ENCODE data around the gene OR1F1. TPM values are rescaled to one million over a fixed set of nuclear protein-coding genes. Genes with fewer than 3 reads are reported as not detected.

The OR1F1 gene
- polyA plus RNA-seq, 1 of the 3 experiments (the other 2 are of a cell fraction), result 0.71 TPM

DNA sequence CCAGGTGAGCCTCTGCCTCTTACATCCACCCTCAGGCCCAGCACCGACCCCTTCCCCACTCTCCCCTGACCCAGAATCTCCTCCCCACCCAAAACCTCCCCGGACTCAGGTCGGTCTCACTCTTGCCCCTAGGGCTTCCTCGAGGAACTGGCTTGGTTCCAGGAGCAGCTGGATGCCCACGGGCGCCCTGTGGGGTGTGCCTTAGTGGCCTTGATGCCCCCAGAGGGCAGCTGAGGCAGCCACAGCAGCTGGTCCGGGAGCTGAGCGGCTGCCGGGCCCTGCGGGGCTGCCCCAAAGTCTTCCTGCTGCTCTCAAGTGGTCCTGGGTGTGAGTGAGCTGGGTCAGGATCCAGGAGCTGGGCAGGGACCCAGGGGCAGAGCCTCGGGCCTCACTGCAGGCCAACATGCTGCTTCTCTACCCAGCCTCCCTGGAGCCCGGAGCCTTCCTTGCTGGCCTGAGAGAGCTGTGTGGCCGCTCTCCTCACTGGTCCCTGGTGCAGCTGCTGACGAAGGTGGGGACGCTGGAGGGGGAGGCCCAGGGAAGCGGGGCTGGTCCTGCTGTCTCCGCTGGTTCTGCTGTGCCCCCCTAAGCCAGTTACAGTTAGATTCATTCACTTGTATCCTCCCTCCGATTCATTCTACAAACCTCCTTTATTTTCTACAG, 43.6 kb upstream of the OR1F1 start:
- Histone ChIP-seq H2AFZ (ENCODE audit: low read depth) (no peak overlapping the region), H3K27me3 (ENCODE audit: insufficient read depth) (no peaks in the 10 kb centered on the region), H3K79me2 (ENCODE audit: insufficient read depth) (no peaks in the 10 kb centered on the region), H3K4me2 (no peak overlapping the region), H4K20me1 (ENCODE audit: insufficient read depth) (no peaks in the 10 kb centered on the region), H3F3A (replicated peaks; ENCODE audit: insufficient read depth) (peaks cover 7% of the 10 kb centered on the region), H3K9me3 (no peaks in the 10 kb centered on the region), H3K36me3 (replicated peaks in 1 of 2; ENCODE audit: control insufficient read depth in 1 of 2, insufficient read depth in 2 of 2, low read length in 1 of 2) (peaks cover 0 to 22% of the 10 kb centered on the region in 2 experiments), H3K4me1 (ENCODE audit: control insufficient read depth in 1 of 2, insufficient read depth in 2 of 2, low read depth in 1 of 2, low read length in 1 of 2) (peaks cover under 1 to 5% of the 10 kb centered on the region in 2 experiments; a peak in 2 of 4 replicates), H3K27ac (ENCODE audit: low read depth in 2 of 2, low read length in 1 of 2) (no peak overlapping the region), H3K4me3 (ENCODE audit: low read depth in 2 of 2, low read length in 1 of 2) (no peak overlapping the region), H3K9ac (no peak overlapping the region), H3K9me2 (no peaks in the 10 kb centered on the region)
- no peak for DNase-seq
- POLR2A ChIA-PET, result interaction anchor here (1.2 kb wide), 1 partner anchor 9 kb away, joined by 4 read pairs; the partner anchor contains the start of gene ZNF213
- TF ChIP-seq MEF2A (IDR thresholded peaks at IDR 0.05; ENCODE audit: borderline replicate concordance, low read depth) (no peak), SMC3 (IDR thresholded peaks at IDR 0.05; ENCODE audit: low read depth, low read length) (no peak), GABPA (IDR thresholded peaks at IDR 0.05; ENCODE audit: low read depth) (no peak), POLR2AphosphoS5 (IDR thresholded peaks at IDR 0.05; ENCODE audit: low read depth, low read length) (no peak), RAD21 (IDR thresholded peaks at IDR 0.05; ENCODE audit: low read length) (no peak), MXI1 (IDR thresholded peaks at IDR 0.05; ENCODE audit: low read depth, low read length) (no peak), FOSL2 (IDR thresholded peaks at IDR 0.05; ENCODE audit: borderline replicate concordance, low read depth) (no peak), NRF1 (IDR thresholded peaks at IDR 0.05; ENCODE audit: low read depth, low read length) (no peak), PBX3 (IDR thresholded peaks at IDR 0.05) (no peak), FOXM1 (IDR thresholded peaks at IDR 0.05; ENCODE audit: low read depth) (no peak), GATA2 (CRISPR knock-in tag; IDR thresholded peaks at IDR 0.05) (no peak), TEAD4 (IDR thresholded peaks at IDR 0.05; ENCODE audit: borderline replicate concordance, insufficient read depth) (no peak), USF1 (IDR thresholded peaks at IDR 0.05; ENCODE audit: borderline replicate concordance, low read depth) (no peak), JUND (IDR thresholded peaks at IDR 0.05) (no peak), YY1 (IDR thresholded peaks at IDR 0.05; ENCODE audit: low read depth) (no peak), EP300 (IDR thresholded peaks at IDR 0.05; ENCODE audit: borderline replicate concordance in 1 of 2, low read depth in 1 of 2, low read length in 1 of 2) (no peak), FOXJ3 (CRISPR knock-in tag; IDR thresholded peaks at IDR 0.05) (no peak), ZBTB33 (IDR thresholded peaks at IDR 0.05; ENCODE audit: borderline replicate concordance, low read depth) (no peak)
- TF ChIP-seq, protein P1, sequence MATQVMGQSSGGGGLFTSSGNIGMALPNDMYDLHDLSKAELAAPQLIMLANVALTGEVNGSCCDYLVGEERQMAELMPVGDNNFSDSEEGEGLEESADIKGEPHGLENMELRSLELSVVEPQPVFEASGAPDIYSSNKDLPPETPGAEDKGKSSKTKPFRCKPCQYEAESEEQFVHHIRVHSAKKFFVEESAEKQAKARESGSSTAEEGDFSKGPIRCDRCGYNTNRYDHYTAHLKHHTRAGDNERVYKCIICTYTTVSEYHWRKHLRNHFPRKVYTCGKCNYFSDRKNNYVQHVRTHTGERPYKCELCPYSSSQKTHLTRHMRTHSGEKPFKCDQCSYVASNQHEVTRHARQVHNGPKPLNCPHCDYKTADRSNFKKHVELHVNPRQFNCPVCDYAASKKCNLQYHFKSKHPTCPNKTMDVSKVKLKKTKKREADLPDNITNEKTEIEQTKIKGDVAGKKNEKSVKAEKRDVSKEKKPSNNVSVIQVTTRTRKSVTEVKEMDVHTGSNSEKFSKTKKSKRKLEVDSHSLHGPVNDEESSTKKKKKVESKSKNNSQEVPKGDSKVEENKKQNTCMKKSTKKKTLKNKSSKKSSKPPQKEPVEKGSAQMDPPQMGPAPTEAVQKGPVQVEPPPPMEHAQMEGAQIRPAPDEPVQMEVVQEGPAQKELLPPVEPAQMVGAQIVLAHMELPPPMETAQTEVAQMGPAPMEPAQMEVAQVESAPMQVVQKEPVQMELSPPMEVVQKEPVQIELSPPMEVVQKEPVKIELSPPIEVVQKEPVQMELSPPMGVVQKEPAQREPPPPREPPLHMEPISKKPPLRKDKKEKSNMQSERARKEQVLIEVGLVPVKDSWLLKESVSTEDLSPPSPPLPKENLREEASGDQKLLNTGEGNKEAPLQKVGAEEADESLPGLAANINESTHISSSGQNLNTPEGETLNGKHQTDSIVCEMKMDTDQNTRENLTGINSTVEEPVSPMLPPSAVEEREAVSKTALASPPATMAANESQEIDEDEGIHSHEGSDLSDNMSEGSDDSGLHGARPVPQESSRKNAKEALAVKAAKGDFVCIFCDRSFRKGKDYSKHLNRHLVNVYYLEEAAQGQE (IDR thresholded peaks at IDR 0.05; ENCODE audit: low read depth, low read length), result no peak
- TF ChIP-seq, protein P2, sequence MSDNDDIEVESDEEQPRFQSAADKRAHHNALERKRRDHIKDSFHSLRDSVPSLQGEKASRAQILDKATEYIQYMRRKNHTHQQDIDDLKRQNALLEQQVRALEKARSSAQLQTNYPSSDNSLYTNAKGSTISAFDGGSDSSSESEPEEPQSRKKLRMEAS (IDR thresholded peaks at IDR 0.05; ENCODE audit: low read depth), result no peak
- 87% methylated on average over 7 of the region's 18 CpGs for WGBS (ENCODE audit: low lambda C conversion rate)
- CTCF ChIA-PET, result interaction anchor here (1.1 to 3.3 kb wide), 3 partner anchors 15 to 86 kb away, joined by 3 to 10 read pairs (median 3); no protein-coding TSS in a partner anchor
